HG03135 (cell line): ENCODE results near the gene SPATA2L.

Experiments used
- ATAC-seq: cut with Tn5 transposase; IDR thresholded peaks from one replicate; pipeline ENCODE4 v1.9.1; 2021; ENCODE audit warnings: mild to moderate bottlenecking, moderate library complexity; ENCODE audit not compliant: unreplicated experiment

The SPATA2L gene, protein sequence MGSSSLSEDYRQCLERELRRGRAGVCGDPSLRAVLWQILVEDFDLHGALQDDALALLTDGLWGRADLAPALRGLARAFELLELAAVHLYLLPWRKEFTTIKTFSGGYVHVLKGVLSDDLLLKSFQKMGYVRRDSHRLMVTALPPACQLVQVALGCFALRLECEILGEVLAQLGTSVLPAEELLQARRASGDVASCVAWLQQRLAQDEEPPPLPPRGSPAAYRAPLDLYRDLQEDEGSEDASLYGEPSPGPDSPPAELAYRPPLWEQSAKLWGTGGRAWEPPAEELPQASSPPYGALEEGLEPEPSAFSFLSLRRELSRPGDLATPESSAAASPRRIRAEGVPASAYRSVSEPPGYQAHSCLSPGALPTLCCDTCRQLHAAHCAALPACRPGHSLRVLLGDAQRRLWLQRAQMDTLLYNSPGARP

GRCh38 chr16:89701425-89702406 lies at the start of gene SPATA2L:
SPATA2L (minus strand) TSS chr16:89701705; CDS start chr16:89701232, 473 bp downstream.
- ATAC-seq, result peak; percentile 61

GRCh38 chr16:89749637-89750036 lies 48.1 kb upstream of the SPATA2L start:
- ATAC-seq, result no peak

GRCh38 chr16:89748921-89749320 lies 47.4 kb upstream of the SPATA2L start:
- ATAC-seq, result no peak

- ATAC-seq, result no peak
Observed at GRCh38 chr16:89748076-89748475, 46.6 kb upstream of the SPATA2L start.

DNA sequence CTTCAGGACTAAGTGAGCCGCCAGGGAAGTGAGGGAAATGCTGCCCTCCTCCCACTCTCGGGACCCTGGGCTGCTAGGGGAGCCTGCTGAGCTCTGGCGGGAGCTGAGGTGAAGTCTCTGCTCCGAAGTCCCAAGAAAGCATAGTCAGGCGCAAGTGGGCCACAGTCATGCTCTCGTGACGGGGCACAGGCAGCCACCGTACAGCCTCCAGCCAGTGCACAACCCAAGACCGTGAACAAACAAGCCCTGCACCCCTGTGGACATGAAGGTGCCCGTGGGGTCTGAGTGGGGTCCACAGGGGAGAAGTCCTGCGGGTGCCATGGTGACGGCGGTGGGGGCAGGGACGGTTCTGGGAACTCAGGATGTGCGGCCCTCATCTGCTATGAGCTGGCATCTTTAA lies 44.5 kb upstream of the SPATA2L start:
- ATAC-seq, result no peak

GRCh38 chr16:89744813-89745212 lies 43.3 kb upstream of the SPATA2L start:
- no peak for ATAC-seq

DNA sequence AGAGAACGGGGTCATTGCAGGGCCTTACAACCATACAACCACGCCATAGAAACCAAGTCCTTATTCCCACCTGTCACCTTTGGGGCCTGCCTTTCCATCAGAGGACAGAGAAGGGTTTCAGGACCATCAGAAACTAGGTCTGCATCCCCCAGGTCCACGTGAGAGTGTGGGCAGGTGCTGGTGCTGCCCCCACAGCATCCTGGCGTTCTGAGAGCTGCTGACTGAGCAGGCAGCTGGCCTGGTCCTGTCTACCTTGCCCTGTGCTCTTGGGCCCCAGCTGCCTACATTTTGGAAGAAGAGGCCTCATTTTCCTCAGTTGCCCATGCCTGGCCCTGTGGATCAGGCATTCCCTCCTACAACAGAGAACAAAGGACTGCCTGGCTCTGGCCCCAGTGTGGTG lies 41.4 kb upstream of the SPATA2L start:
- no peak for ATAC-seq

DNA sequence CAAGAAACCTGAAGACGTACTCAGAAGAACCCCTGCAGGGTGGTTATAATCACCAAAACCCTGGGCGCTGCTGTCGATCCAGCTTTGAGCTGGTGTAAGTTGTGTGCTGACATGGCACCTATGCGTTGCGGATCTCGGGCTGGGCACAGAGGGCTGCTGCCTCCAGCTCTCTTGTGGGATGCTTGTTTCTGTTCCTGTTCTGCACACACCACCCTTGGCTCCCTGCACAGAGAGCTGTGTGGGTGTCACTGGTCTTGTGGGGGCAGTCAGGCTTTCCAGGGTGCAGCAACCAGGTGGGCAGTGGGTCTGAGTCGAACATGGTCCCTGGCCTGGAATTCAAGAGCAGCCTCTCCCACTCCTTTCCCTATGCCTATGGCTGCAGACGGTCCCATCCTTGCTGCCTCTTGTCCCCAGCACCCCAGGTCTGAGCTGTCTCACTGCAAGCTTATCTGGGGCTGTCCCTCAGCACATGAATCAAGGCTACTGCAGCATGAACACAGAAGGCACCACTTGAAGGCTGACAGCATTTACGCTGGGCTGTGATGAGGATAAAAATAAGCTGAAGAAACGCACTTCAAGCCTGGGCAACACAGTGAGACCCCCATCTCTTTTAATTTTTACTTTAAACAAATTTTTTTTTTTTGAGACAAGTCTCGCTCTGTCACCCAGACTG lies 40.0 kb upstream of the SPATA2L start:
- ATAC-seq, result no peak

- no peak for ATAC-seq
Observed at GRCh38 chr16:89739383-89739782, 37.9 kb upstream of the SPATA2L start.

GRCh38 chr16:89738538-89739317 lies 37.2 kb upstream of the SPATA2L start:
- no peak for ATAC-seq

DNA sequence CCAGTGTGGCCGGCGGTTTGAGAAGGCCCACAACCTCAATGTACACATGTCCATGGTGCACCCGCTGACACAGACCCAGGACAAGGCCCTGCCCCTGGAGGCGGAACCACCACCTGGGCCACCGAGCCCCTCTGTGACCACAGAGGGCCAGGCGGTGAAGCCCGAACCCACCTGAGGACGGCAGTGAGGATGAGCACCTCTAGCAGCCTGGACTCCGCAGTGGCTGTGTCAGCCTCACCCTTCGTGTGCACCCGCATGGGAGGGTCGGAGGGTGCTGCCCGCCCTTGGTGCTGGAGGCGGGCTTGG lies 36.5 kb upstream of the SPATA2L start:
- ATAC-seq, result no peak

DNA sequence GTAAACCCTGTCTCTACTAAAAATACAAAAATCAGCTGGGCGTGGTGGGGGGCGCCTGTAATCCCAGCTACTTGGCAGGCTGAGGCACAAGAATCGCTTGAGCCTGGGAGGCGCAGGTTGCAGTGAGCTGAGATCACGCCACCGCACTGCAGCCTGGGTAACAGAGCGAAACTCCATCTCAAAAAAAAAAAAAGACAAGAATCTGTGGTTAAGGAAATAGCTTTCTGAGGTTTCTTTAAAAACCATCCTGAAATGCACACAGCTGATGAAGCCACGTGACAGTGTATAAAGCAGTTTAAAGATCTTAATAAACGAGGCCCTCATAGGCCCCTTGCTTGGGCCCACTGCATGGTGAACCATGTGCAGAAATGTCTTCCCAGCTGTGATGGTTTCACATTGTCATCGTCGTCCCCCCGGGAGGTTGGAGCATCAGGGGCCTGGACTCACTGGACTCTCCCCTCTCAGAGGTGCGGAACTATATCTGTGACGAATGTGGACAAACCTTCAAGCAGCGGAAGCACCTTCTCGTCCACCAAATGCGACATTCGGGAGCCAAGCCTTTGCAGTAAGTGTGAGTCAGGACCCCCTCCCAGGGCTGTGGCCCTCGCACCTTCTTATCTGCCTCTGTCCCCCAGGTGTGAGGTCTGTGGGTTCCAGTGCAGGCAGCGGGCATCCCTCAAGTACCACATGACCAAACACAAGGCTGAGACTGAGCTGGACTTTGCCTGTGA lies 36.0 kb upstream of the SPATA2L start:
- no peak for ATAC-seq

DNA sequence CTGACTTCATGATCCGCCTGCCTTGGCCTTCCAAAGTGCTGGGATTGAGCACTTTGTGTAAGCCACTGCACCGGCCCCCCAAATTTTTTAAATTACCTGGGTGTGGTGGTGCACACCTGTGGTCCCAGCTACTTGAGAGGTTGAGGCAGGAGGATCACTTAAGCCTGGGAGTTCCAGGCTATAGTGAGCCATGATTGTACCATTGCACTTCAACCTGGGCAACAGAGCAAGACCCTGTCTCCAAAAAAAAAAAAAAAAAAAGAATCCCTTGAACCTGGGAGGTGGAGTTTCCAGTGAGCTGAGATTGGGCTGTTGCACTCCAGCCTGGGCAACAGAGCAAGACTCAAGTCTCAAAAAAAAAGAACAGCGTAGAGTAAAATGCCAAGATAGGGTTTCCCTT lies 35.0 kb upstream of the SPATA2L start:
- ATAC-seq, result no peak

- no peak for ATAC-seq
Observed at GRCh38 chr16:89733792-89734191, 32.3 kb upstream of the SPATA2L start.

DNA sequence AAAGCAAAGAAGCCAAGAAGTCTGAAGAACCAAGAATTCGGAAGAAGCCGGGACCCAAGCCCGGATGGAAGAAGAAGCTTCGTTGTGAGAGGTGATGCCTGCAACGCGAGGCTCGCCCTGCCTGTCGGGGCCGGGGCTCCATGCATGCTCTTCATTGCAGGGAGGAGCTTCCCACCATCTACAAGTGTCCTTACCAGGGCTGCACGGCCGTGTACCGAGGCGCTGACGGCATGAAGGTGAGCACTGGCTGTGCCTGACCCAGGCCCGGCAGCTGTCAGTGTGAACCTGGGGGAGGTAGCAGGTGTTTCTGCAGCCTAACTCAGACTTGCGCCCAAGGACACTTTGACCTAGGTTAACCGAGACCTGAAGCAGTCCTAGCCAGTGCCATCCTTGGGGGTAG lies 31.8 kb upstream of the SPATA2L start:
- no peak for ATAC-seq

GRCh38 chr16:89732918-89733242 lies 31.4 kb upstream of the SPATA2L start:
- ATAC-seq, result no peak

GRCh38 chr16:89732142-89732917 lies 30.8 kb upstream of the SPATA2L start:
- no peak for ATAC-seq

DNA sequence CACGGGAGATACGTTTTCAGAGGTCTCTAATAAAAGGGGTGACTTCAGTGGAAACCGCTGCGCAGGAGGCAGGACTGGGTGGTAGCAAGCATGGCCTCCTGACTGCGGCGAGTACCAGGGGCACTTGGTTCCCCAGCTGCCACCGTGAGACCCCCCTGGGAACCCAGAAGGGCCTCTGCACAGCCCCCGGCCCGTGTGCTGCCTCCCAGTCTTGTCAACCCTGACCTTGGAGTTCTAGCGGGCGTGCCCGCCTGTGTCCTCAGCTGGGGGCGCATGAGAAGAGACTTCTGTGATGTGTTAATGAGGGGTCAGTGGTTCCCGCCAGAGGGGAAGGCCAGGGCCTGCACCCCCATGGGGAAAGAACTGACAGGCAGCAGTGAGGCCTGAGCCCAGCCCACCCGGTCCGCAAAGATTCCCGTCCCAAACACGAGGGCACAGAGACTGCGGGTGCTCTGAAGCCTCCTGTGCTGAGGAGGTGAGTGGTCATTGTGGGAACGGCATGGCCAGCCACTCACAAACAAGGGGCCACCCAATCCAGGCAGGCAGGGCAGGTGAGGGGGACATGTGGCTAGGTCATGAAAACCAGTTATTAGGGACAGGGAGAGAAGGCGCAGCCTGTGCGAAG lies 29.2 kb upstream of the SPATA2L start:
- no peak for ATAC-seq
